IPS DF 19.7 (cell line): ENCODE measurements around the gene ATPAF1.

Experiments
- DNase-seq: peaks from one replicate; pipeline ENCODE4 v3.0.0-alpha.2; 2013; ENCODE audit warnings: low read depth, low spot score

Gene ATPAF1

DNA sequence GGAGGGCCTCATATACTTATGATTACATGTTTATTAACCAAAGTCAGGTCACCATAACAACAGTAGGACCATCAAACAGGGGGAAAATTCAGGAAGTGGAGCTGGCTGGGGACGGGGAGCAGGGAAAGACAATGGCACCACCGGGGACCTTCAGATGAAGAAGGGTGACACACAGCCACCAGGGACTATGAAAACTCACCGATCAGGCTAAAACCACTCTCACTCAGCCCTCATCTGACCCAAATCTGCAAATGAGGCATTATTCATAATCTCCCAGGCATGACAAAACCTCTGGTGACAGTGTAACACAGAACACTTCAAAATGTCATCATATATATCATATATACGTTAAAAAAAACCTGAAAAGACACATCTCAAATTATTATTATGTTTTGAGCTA is 75.3 kb downstream of the ATPAF1 start:
- no peak for DNase-seq

DNA sequence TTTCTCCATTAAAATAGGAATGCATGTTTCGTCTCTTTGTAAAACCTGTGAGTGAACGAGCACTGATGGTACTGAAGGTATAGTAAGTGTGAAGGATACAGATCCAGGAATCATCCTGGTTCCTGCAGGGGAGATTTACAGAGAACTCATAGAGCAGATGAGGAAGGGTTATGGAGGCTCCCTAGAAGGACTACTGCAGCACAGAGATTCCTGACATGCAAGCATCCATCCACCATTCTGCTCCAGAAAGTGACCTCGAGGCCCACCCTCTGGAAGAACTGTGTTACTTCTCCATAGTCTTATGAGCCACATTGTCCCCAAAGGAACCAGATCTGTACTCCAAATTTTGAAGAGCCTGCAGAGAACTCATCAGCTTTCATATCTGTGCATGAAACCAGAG is 78.6 kb downstream of the ATPAF1 start:
- no peak for DNase-seq

DNA sequence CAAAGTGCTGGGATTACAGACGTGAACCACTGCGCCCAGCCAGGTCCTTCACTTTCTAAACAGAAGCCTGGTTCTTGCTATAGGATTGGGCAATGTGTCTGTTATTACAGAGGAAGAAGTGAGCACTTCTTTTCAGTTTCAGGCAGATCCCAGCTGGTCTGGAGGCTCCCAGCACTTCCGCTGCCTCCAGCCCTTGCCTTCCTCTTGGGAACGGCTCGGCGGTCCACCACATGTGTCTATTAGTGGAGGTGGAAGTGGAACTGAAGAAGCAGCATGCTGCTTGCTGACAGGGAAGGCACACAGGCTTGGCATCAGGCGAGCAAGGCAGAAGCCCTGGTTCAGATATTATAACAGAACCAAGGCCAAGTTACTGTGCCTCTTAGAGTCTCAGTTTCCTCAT is 81.1 kb downstream of the ATPAF1 start:
- DNase-seq: no peak

DNA sequence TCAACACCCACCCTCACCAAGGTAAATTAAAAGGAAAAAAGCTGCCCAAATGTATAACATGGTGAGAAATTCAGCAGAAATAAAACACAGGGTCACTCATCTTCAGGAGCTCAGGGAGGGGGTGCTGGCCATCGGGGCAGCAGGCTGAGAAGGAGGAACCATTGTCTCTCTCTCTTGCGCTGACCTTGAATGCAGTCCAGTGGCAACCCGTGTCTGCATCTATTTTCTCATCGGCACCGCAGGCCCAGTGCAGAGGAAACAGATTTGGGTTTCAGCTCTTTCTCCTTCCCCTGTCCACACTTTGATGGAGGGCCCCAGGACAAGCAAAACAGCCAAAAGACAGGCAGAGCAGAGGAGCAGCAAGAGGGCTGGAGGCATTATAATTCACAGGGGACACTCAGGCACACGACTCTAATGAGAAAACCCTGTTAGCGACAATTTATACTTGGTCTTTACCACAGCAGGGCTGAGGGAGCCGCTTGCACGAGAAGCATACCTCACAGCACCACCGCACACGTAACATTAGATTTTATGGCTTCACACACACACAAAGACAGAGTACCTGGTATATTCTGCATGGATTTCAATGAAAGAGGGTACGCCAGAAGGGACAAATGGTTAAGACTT is 82.7 kb downstream of the ATPAF1 start:
- no peak for DNase-seq

DNA sequence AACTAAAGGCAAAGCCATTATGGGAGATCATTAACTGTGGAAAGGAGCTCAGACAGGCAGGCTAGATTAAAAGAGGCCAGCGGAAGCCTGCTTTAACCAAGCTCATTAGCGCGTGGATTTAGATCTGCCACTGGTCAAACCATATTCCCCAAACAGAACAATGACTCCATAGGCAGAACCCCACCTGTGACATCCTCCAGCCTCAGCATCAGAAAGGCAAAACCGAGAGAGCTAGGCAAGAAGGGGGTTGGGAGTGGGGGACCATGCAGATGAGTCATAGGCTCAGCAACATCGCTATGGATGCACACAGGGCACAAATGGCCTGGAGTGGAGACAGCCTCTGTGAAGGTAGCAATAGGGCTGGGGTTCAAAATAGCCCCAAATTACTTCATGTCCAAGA is 84.7 kb downstream of the ATPAF1 start:
- no peak for DNase-seq

DNA sequence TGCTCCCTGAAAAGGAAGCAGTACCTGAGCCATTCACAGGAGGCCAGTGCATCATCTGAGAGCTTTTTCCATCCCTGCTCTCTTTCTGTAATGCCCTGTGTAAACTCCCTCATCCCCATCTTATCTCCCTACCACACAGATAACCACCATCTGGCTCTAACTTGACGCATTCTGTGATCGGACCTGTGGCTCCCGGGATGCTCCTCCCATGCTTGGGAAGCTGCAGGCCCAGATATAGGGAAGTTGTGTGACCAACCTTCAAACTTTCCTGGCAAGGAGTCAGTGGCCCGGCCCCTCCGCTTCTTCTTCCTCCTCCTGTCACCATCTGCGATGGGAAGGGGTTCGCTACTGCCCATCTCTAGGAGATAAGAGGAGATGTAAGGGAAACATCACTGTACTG is 85.2 kb downstream of the ATPAF1 start:
- DNase-seq: no peak
